ENCODE data around the gene PIGZ. TPM values are rescaled to one million over a fixed set of nuclear protein-coding genes. Genes with fewer than 3 reads are reported as not detected.

Gene PIGZ, protein sequence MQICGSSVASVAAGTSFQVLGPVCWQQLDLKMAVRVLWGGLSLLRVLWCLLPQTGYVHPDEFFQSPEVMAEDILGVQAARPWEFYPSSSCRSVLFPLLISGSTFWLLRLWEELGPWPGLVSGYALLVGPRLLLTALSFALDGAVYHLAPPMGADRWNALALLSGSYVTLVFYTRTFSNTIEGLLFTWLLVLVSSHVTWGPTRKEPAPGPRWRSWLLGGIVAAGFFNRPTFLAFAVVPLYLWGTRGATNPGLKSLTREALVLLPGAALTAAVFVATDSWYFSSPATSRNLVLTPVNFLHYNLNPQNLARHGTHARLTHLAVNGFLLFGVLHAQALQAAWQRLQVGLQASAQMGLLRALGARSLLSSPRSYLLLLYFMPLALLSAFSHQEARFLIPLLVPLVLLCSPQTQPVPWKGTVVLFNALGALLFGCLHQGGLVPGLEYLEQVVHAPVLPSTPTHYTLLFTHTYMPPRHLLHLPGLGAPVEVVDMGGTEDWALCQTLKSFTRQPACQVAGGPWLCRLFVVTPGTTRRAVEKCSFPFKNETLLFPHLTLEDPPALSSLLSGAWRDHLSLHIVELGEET
- 10 to 100 TPM in 1 of 2 donors, 1 to 10 TPM in 1; 4.7 to 11.3 TPM for total RNA-seq

- H3K9me3 ChIP-seq: no peaks in the 10 kb centered on the region
- H3K4me3 ChIP-seq: peak within 1 kb of the TSS; percentile 42 to 76
- H3K36me3 ChIP-seq: no peaks in the 10 kb centered on the region
- WGBS: 5% methylated on average over 26 of the region's 98 CpGs
- H3K4me1 ChIP-seq (replicated peaks): no peaks in the 10 kb centered on the region
- H3K27me3 ChIP-seq (replicated peaks; ENCODE audit: insufficient read depth): no peaks in the 10 kb centered on the region
- intact Hi-C loops (cut with DNase I): loop anchor here (10.0 kb wide), 1 partner anchor 134 kb away; no protein-coding TSS in a partner anchor
- peak within 1 kb of the TSS in 1 of 2 donors; percentile 23 for H3K27ac ChIP-seq
- TF ChIP-seq, protein P1, sequence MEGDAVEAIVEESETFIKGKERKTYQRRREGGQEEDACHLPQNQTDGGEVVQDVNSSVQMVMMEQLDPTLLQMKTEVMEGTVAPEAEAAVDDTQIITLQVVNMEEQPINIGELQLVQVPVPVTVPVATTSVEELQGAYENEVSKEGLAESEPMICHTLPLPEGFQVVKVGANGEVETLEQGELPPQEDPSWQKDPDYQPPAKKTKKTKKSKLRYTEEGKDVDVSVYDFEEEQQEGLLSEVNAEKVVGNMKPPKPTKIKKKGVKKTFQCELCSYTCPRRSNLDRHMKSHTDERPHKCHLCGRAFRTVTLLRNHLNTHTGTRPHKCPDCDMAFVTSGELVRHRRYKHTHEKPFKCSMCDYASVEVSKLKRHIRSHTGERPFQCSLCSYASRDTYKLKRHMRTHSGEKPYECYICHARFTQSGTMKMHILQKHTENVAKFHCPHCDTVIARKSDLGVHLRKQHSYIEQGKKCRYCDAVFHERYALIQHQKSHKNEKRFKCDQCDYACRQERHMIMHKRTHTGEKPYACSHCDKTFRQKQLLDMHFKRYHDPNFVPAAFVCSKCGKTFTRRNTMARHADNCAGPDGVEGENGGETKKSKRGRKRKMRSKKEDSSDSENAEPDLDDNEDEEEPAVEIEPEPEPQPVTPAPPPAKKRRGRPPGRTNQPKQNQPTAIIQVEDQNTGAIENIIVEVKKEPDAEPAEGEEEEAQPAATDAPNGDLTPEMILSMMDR (IDR thresholded peaks at IDR 0.05): no peak
- no peak for TF ChIP-seq POLR2AphosphoS5 (IDR thresholded peaks at IDR 0.05)
- TF ChIP-seq POLR2A (IDR thresholded peaks at IDR 0.05): no peak
- DNase-seq (ENCODE audit: low spot score): no peak
Observed at GRCh38 chr3:196968233-196969133, at the start of gene PIGZ. PIGZ (minus strand) TSS chr3:196968833; CDS start chr3:196952031, 16,802 bp downstream.

- intact Hi-C loops (cut with DNase I): no loop called here
- TF ChIP-seq POLR2A (IDR thresholded peaks at IDR 0.05) (no peak), POLR2AphosphoS5 (IDR thresholded peaks at IDR 0.05) (no peak)
- TF ChIP-seq, protein P1 (IDR thresholded peaks at IDR 0.05): no peak
- 95% methylated on average over 15 of the region's 18 CpGs for WGBS
Observed at GRCh38 chr3:197017003-197017402, 48.4 kb upstream of the PIGZ start.

GRCh38 chr3:197015790-197016736 is 47.4 kb upstream of the PIGZ start:
- no peak for DNase-seq (ENCODE audit: low spot score)
- no peaks in the 10 kb centered on the region for H3K4me1 ChIP-seq (replicated peaks)
- no peak for TF ChIP-seq POLR2AphosphoS5 (IDR thresholded peaks at IDR 0.05)
- no peaks in the 10 kb centered on the region for H3K36me3 ChIP-seq
- intact Hi-C loops (cut with DNase I): no loop called here
- 92% methylated on average over 26 of the region's 28 CpGs for WGBS
- H3K27me3 ChIP-seq (replicated peaks; ENCODE audit: insufficient read depth): no peaks in the 10 kb centered on the region
- H3K4me3 ChIP-seq: no peak overlapping the region
- no peak overlapping the region for H3K27ac ChIP-seq
- no peaks in the 10 kb centered on the region for H3K9me3 ChIP-seq

More at GRCh38 chr3:197017003-197017402, 48.4 kb upstream of the PIGZ start:
- Histone ChIP-seq H3K4me1 (replicated peaks) (no peaks in the 10 kb centered on the region), H3K27ac (no peak overlapping the region), H3K27me3 (replicated peaks; ENCODE audit: insufficient read depth) (no peaks in the 10 kb centered on the region), H3K9me3 (no peaks in the 10 kb centered on the region), H3K36me3 (no peaks in the 10 kb centered on the region), H3K4me3 (no peak overlapping the region)
- no peak for DNase-seq (ENCODE audit: low spot score)

GRCh38 chr3:197014942-197015575 is 46.4 kb upstream of the PIGZ start:
- Histone ChIP-seq H3K36me3 (no peaks in the 10 kb centered on the region), H3K27me3 (replicated peaks; ENCODE audit: insufficient read depth) (no peaks in the 10 kb centered on the region), H3K4me3 (no peak overlapping the region), H3K4me1 (replicated peaks) (no peaks in the 10 kb centered on the region), H3K27ac (no peak overlapping the region), H3K9me3 (no peaks in the 10 kb centered on the region)
- DNase-seq (ENCODE audit: low spot score): no peak
- WGBS: 94% methylated on average over 22 of the region's 22 CpGs
- intact Hi-C loops (cut with DNase I): no loop called here
- TF ChIP-seq, protein P1 (IDR thresholded peaks at IDR 0.05): no peak
- TF ChIP-seq POLR2A (IDR thresholded peaks at IDR 0.05) (no peak), POLR2AphosphoS5 (IDR thresholded peaks at IDR 0.05) (no peak)
